Forelimb muscle (tissue), 1 donor: ENCODE results near the gene C1orf159. TPM values are rescaled to one million over a fixed set of nuclear protein-coding genes. Genes with fewer than 3 reads are reported as not detected.
"Not testable (repeated sequence)": the region's sequence is repeated elsewhere in the genome, so short reads cannot be mapped to it uniquely, and the experiment has no call there.

ENCODE experiments used
- DNase-seq: peaks from one replicate; pipeline ENCODE4 v3.0.0-alpha.2; 2013; ENCODE audit warnings: low read depth
- polyA plus RNA-seq: library from polyadenylated mRNA; unstranded; fragments of 120-200 nt; gene quantifications from one replicate; pipeline ENCODE4 v1.2.1, GENCODE V29; 2013; ENCODE audit not compliant: insufficient read length

The C1orf159 gene
- polyA plus RNA-seq, 1 donor = 6.4 TPM

GRCh38 chr1:1081311-1082238 lies 34.3 kb downstream of the C1orf159 start:
- no peak for DNase-seq

- DNase-seq = no peak
Measured at GRCh38 chr1:1080951-1081310, 35.0 kb downstream of the C1orf159 start.

- peak; percentile 46 for DNase-seq
Measured at GRCh38 chr1:1080122-1080757, 35.6 kb downstream of the C1orf159 start.

GRCh38 chr1:1079408-1080121 lies 36.3 kb downstream of the C1orf159 start:
- no peak for DNase-seq

GRCh38 chr1:1077396-1077795 lies 38.5 kb downstream of the C1orf159 start:
- DNase-seq = not testable (repeated sequence)

- DNase-seq = no peak
Measured at GRCh38 chr1:1075148-1075935, 40.5 kb downstream of the C1orf159 start.

- no peak for DNase-seq
Measured at GRCh38 chr1:1074631-1075147, 41.2 kb downstream of the C1orf159 start.

- no peak for DNase-seq
Measured at GRCh38 chr1:1073743-1074587, 41.9 kb downstream of the C1orf159 start, which contains the start of gene RNF223. TSS of gene RNF223 (minus strand) at chr1:1074306. CDS start at chr1:1072566, 1,740 bp downstream.

- no peak for DNase-seq
Measured at GRCh38 chr1:1072849-1073742, 42.8 kb downstream of the C1orf159 start.

GRCh38 chr1:1072299-1072848 lies 43.5 kb downstream of the C1orf159 start:
- no peak for DNase-seq

GRCh38 chr1:1071486-1072298 lies 44.2 kb downstream of the C1orf159 start:
- no peak for DNase-seq

GRCh38 chr1:1069711-1070676 lies 45.9 kb downstream of the C1orf159 start:
- no peak for DNase-seq

GRCh38 chr1:1069056-1069710 lies 46.7 kb downstream of the C1orf159 start:
- no peak for DNase-seq

GRCh38 chr1:1068517-1069055 lies 47.3 kb downstream of the C1orf159 start:
- DNase-seq = no peak

- DNase-seq = no peak
Measured at GRCh38 chr1:1067860-1068516, 47.9 kb downstream of the C1orf159 start.
